SK-N-SH treated with all-trans-retinoic acid at 6 μM for 48 hours (cell line): Measurements from ENCODE around the gene ANO8.

Source experiments
- ARNTL ChIP-seq: fragments of 450-650 bp; formaldehyde crosslinking; IDR thresholded peaks from 2 replicates; pipeline ENCODE4 v1.5.0; 2020; ENCODE audit warnings: low read depth, mild to moderate bottlenecking, moderate library complexity, borderline replicate concordance
- CREB5 ChIP-seq: fragments of 250-450 bp; sonication (Bioruptor Pico); IDR thresholded peaks from 2 replicates; pipeline ENCODE4 v1.5.1; 2020; ENCODE audit warnings: low read depth, mild to moderate bottlenecking, moderate library complexity
- ZC3H10 ChIP-seq: fragments of 250-450 bp; sonication (Bioruptor Pico); IDR thresholded peaks from 2 replicates; pipeline ENCODE4 v1.5.1; 2021; ENCODE audit warnings: mild to moderate bottlenecking, moderate library complexity
- ZFP3 ChIP-seq: fragments of 250-450 bp; sonication (Bioruptor Pico); IDR thresholded peaks from 2 replicates; pipeline ENCODE4 v1.5.0; 2020; ENCODE audit warnings: mild to moderate bottlenecking, moderate library complexity

DNA sequence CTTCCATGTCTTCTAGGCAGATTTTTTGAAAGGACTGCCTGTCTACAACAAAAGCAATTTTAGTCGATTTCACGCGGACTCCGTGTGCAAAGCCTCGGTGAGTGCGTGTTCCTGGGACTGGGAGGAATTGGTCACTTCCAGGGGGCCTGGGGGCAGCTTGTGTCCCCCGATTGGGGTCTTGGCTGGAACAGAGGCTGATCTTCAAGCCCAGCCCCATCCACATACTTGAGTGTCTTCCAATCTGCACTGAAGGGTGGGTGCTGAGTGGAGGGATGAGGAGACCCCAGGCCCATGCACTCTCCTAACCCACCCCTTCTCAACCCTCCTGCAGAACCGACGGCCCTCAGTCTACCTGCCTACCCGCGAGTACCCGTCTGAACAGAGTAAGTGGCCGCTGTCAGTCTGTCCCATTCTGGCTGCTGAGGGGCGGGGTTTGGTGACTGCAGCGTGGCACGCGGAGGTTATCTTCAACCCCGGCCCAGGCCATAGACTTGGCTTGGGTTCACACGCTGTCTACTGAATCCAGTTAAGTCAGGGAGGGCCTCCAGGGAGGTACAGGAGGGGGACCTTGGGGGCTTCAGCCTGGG, 20.6 kb downstream of the ANO8 start:
- no peak for TF ChIP-seq ZC3H10 (CRISPR knock-in tag)
- TF ChIP-seq ZFP3 (CRISPR knock-in tag): no peak
- TF ChIP-seq ARNTL (CRISPR knock-in tag): no peak
- TF ChIP-seq CREB5: no peak
